ENCODE measurements around the gene OLIG3.

The OLIG3 gene

GRCh38 chr6:137495703-137496336, 1.6 kb upstream of the OLIG3 start:
- no peak for DNase-seq

- DNase-seq = no peak
Observed at GRCh38 chr6:137494988-137495702, 951 bp upstream of the OLIG3 start.

GRCh38 chr6:137493218-137494038, 766 bp downstream of the OLIG3 start:
- peak; percentile 51 for DNase-seq

GRCh38 chr6:137492289-137493217, 1.6 kb downstream of the OLIG3 start:
- DNase-seq = no peak

GRCh38 chr6:137491478-137491877, 2.7 kb downstream of the OLIG3 start:
- no peak for DNase-seq

- no peak for DNase-seq
Observed at GRCh38 chr6:137490961-137491360, 3.2 kb downstream of the OLIG3 start.

- no peak for DNase-seq
Observed at GRCh38 chr6:137490006-137490905, 3.9 kb downstream of the OLIG3 start.

GRCh38 chr6:137489046-137490005, 4.9 kb downstream of the OLIG3 start:
- DNase-seq = no peak

- no peak for DNase-seq
Observed at GRCh38 chr6:137488150-137489045, 5.8 kb downstream of the OLIG3 start.

GRCh38 chr6:137487869-137488149, 6.4 kb downstream of the OLIG3 start:
- DNase-seq = no peak

GRCh38 chr6:137487181-137487868, 6.9 kb downstream of the OLIG3 start:
- no peak for DNase-seq

GRCh38 chr6:137486416-137486815, 7.8 kb downstream of the OLIG3 start:
- DNase-seq = no peak

- no peak for DNase-seq
Observed at GRCh38 chr6:137480431-137480830, 13.8 kb downstream of the OLIG3 start.

- DNase-seq = no peak
Observed at GRCh38 chr6:137475103-137475502, 19.1 kb downstream of the OLIG3 start.

- DNase-seq = no peak
Observed at GRCh38 chr6:137473598-137473997, 20.6 kb downstream of the OLIG3 start.

- DNase-seq = no peak
Observed at GRCh38 chr6:137472641-137473137, 21.5 kb downstream of the OLIG3 start.

- no peak for DNase-seq
Observed at GRCh38 chr6:137471986-137472385, 22.2 kb downstream of the OLIG3 start.

GRCh38 chr6:137471497-137471896, 22.7 kb downstream of the OLIG3 start:
- DNase-seq = no peak

GRCh38 chr6:137467211-137467610, 27.0 kb downstream of the OLIG3 start:
- DNase-seq = no peak
